HepG2 (cell line): ENCODE data around the gene MSL3B.

ENCODE experiments used
- ATAC-seq: fragments of 200-7000 bp; cut with Tn5 transposase; 3 replicates; pipeline ENCODE4 v1.9.1; 2020; ENCODE audit warnings: mild to moderate bottlenecking, moderate library complexity
- BruUV-seq: library from RNA; stranded (reverse); fragments of 400-500 nt; replicated peaks from 2 replicates; lab custom pipeline; 2021; lab: Mats Ljungman, UMichigan
- CTCF ChIA-PET: fragments of 300-600 bp; formaldehyde crosslinking; extraction: SDS; loops from one replicate; lab custom pipeline; 2021; ENCODE audit warnings: low total read pairs, inconsistent platforms, low intra/inter-chr PET ratio; lab: Yijun Ruan, JAX
- POLR2A ChIA-PET: fragments of 350-600 bp; sonication (Branson Sonifier 250); formaldehyde crosslinking; loops from one replicate; lab custom pipeline; 2020; ENCODE audit warnings: antibody characterized with exemption, inconsistent platforms; lab: Yijun Ruan, JAX
- DNase-seq: peaks from one replicate; pipeline ENCODE4 v3.0.0-alpha.2; 2015; ENCODE audit warnings: low spot score
- FAIRE-seq: peaks from 3 replicates; lab custom pipeline; 2011; peaks lifted over from hg19 to GRCh38; lab: Jason Lieb, UNC
- H2AFZ ChIP-seq: one replicate; pipeline ENCODE4 v1.6.1; 2011; ENCODE audit warnings: low read length, inconsistent platforms
- H3K27ac ChIP-seq: fragments of 300-600 bp; 3 replicates; pipeline ENCODE4 v1.8.0; 2011; ENCODE audit warnings: mixed run types, mild to moderate bottlenecking, mixed read lengths, low read length, inconsistent platforms; ENCODE audit not compliant: insufficient read depth; ENCODE audit errors: extremely low read length
- H3K27me3 ChIP-seq, 2 experiments: fragments of 200-600 bp in 1 of 2; 2 replicates in 1 of 2; 3 replicates in 1 of 2; pipeline versions ENCODE4 v1.6.0 to v1.8.0; 2011; ENCODE audit warnings: low read length in 2 of 2, mild to moderate bottlenecking in 2 of 2, moderate library complexity in 2 of 2, inconsistent platforms in 1 of 2; ENCODE audit not compliant: insufficient read depth in 2 of 2, control insufficient read depth in 1 of 2
- H3K36me3 ChIP-seq, 2 experiments: fragments of 200-600 bp in 1 of 2; replicated peaks in 1 of 2; 2 replicates in 1 of 2; 3 replicates in 1 of 2; pipeline versions ENCODE4 v1.5.1 to v1.8.0; 2011; ENCODE audit warnings: low read length in 2 of 2, inconsistent platforms in 1 of 2; ENCODE audit not compliant: insufficient read depth in 2 of 2, control insufficient read depth in 1 of 2
- H3K4me1 ChIP-seq: 2 replicates; pipeline ENCODE4 v1.5.1; 2012; ENCODE audit warnings: low read length, inconsistent platforms; ENCODE audit not compliant: insufficient read depth
- H3K4me2 ChIP-seq: 2 replicates; pipeline ENCODE4 v1.6.0; 2011; ENCODE audit warnings: low read depth, low read length, inconsistent platforms
- H3K4me3 ChIP-seq, 3 experiments: fragments of 200-600 bp in 1 of 3; sonication (generic), shearing (Covaris generic) in 1 of 3; replicated peaks in 1 of 3; 2 replicates each; pipeline ENCODE4 v1.5.1; 2011 to 2016; ENCODE audit warnings: low read length in 3 of 3, inconsistent platforms in 2 of 3, low read depth in 2 of 3, mild to moderate bottlenecking in 2 of 3, control low read depth in 1 of 3, mixed read lengths in 1 of 3; ENCODE audit not compliant: insufficient read depth in 1 of 3
- H3K79me2 ChIP-seq: one replicate; pipeline ENCODE4 v1.6.1; 2011; ENCODE audit warnings: low read length, inconsistent platforms; ENCODE audit not compliant: insufficient read depth
- H3K9ac ChIP-seq: 2 replicates; pipeline ENCODE4 v1.6.0; 2011; ENCODE audit warnings: mild to moderate bottlenecking, low read depth, low read length, inconsistent platforms; ENCODE audit not compliant: insufficient read depth
- H3K9me3 ChIP-seq: 2 replicates; pipeline ENCODE4 v1.5.1; 2012; ENCODE audit warnings: mild to moderate bottlenecking, low read length
- H4K20me1 ChIP-seq: 2 replicates; pipeline ENCODE4 v1.6.0; 2011; ENCODE audit warnings: inconsistent platforms, mild to moderate bottlenecking, low read length, moderate library complexity; ENCODE audit not compliant: insufficient read depth
- ARNT2 ChIP-seq: sonication (generic); formaldehyde crosslinking; IDR thresholded peaks from 2 replicates; pipeline ENCODE4 v1.8.0; 2022; ENCODE audit warnings: mild to moderate bottlenecking, low read depth, missing genetic modification reagents, moderate library complexity
- ATF6 ChIP-seq: sonication (generic); formaldehyde crosslinking; conservative IDR thresholded peaks from 2 replicates; pipeline ENCODE4 v1.4.0; 2020; ENCODE audit warnings: missing genetic modification reagents
- ATF7-NPFF ChIP-seq: sonication (generic); formaldehyde crosslinking; IDR thresholded peaks from 2 replicates; pipeline ENCODE4 v1.8.1; 2023; ENCODE audit warnings: mild to moderate bottlenecking, low read depth, missing genetic modification reagents, moderate library complexity
- BRD4 ChIP-seq: sonication (generic); formaldehyde crosslinking; IDR thresholded peaks from 2 replicates; pipeline ENCODE4 v1.4.0; 2020; ENCODE audit warnings: missing genetic modification reagents
- GATAD1 ChIP-seq: IDR thresholded peaks from 2 replicates; pipeline ENCODE4 v1.6.1; 2016; ENCODE audit warnings: missing genetic modification reagents, missing compliant biosample characterization
- HMG20B ChIP-seq: conservative IDR thresholded peaks from 2 replicates; pipeline ENCODE4 v1.6.1; 2016; ENCODE audit warnings: missing genetic modification reagents, missing compliant biosample characterization
- HOXA5 ChIP-seq: sonication (generic); formaldehyde crosslinking; IDR thresholded peaks from 2 replicates; pipeline ENCODE4 v1.4.0; 2020; ENCODE audit warnings: missing genetic modification reagents
- KLF11 ChIP-seq: IDR thresholded peaks from 2 replicates; pipeline ENCODE4 v1.6.1; 2016; ENCODE audit warnings: missing compliant biosample characterization
- MTF1 ChIP-seq: sonication (generic); formaldehyde crosslinking; IDR thresholded peaks from 2 replicates; pipeline ENCODE4 v1.5.0; 2020; ENCODE audit warnings: missing genetic modification reagents
- PBX3 ChIP-seq: sonication (generic); formaldehyde crosslinking; IDR thresholded peaks from 2 replicates; pipeline ENCODE4 v1.8.1; 2023; ENCODE audit warnings: missing genetic modification reagents, inconsistent platforms, borderline replicate concordance
- PHF8 ChIP-seq: sonication (generic); formaldehyde crosslinking; IDR thresholded peaks from 2 replicates; pipeline ENCODE4 v1.5.0; 2020; ENCODE audit warnings: missing genetic modification reagents
- POLR2A ChIP-seq, 2 experiments: IDR thresholded peaks; 2 replicates each; pipeline ENCODE4 v1.6.1; 2011; ENCODE audit warnings: low read depth in 2 of 2, low read length in 2 of 2, mild to moderate bottlenecking in 1 of 2, moderate library complexity in 1 of 2; ENCODE audit not compliant: insufficient read depth in 1 of 2
- RBM39 ChIP-seq: fragments of 200-400 bp; formaldehyde crosslinking; IDR thresholded peaks from one replicate; pipeline ENCODE4 v1.6.1; 2018; ENCODE audit warnings: antibody characterized with exemption, mild to moderate bottlenecking, low read depth, low read length; ENCODE audit not compliant: poor library complexity, severe bottlenecking
- ZNF121 ChIP-seq: sonication (generic); formaldehyde crosslinking; IDR thresholded peaks from 2 replicates; pipeline ENCODE4 v1.5.0; 2020; ENCODE audit warnings: mild to moderate bottlenecking, missing genetic modification reagents
- ZNF224 ChIP-seq: sonication (generic); formaldehyde crosslinking; IDR thresholded peaks from 2 replicates; pipeline ENCODE4 v1.5.0; 2020; ENCODE audit warnings: mild to moderate bottlenecking, missing genetic modification reagents
- ZNF276 ChIP-seq: sonication (generic); formaldehyde crosslinking; IDR thresholded peaks from 2 replicates; pipeline ENCODE4 v1.4.0; 2020; ENCODE audit warnings: mild to moderate bottlenecking, low read depth, missing genetic modification reagents
- ZNF543 ChIP-seq: sonication (generic); formaldehyde crosslinking; IDR thresholded peaks from 2 replicates; pipeline ENCODE4 v1.4.0; 2020; ENCODE audit warnings: mild to moderate bottlenecking, missing genetic modification reagents
- ZNF580 ChIP-seq: IDR thresholded peaks from 2 replicates; pipeline ENCODE4 v1.6.1; 2016; ENCODE audit warnings: low read depth, borderline replicate concordance
- ZNF7 ChIP-seq: IDR thresholded peaks from 2 replicates; pipeline ENCODE4 v1.6.1; 2016; ENCODE audit warnings: missing biosample characterization, missing genetic modification reagents
- ZNF776 ChIP-seq: sonication (generic); formaldehyde crosslinking; IDR thresholded peaks from 2 replicates; pipeline ENCODE4 v1.4.0; 2020; ENCODE audit warnings: mild to moderate bottlenecking, missing genetic modification reagents
- WGBS: methylation state at CpG from one replicate; pipeline ENCODE4 v1.1.6; 2017; ENCODE audit warnings: low lambda C conversion rate; 5-methylcytosine and 5-hydroxymethylcytosine counted together
- in situ Hi-C: cut with HindIII; loops from 2 replicates; pipeline ENCODE4 v1.10.0; 2017; ENCODE audit warnings: low pct_unique_long_range_greater_than_20kb; ENCODE audit not compliant: extremely low pct_ligation_motif_present
- intact Hi-C: fragments of 100-400 bp; cut with micrococcal nuclease; formaldehyde crosslinking; loops from one replicate; pipeline ENCODE4 v1.10.0; 2022; ENCODE audit not compliant: unreplicated experiment

The MSL3B gene

GRCh38 chr2:233830111-233830802 lies 37.9 kb downstream of the MSL3B start:
- Histone ChIP-seq H3K79me2 (no peaks in the 10 kb centered on the region), H3K27ac (no peak overlapping the region), H3K9ac (no peak overlapping the region), H2AFZ (no peak overlapping the region), H3K4me3 (no peak overlapping the region), H3K4me1 (no peaks in the 10 kb centered on the region), H3K4me2 (no peak overlapping the region), H4K20me1 (no peaks in the 10 kb centered on the region), H3K27me3 (no peaks in the 10 kb centered on the region), H3K9me3 (no peaks in the 10 kb centered on the region), H3K36me3 (peaks cover 2 to 4% of the 10 kb centered on the region in 2 experiments; a peak in 3 of 5 replicates)
- intact Hi-C loops (loop anchor here (10.0 kb wide), 1 partner anchor 385 kb away; no protein-coding TSS in a partner anchor), in situ Hi-C loops (loop anchor here (25.0 kb wide), 1 partner anchor 518 kb away; the partner anchor contains the start of gene SAG)
- CTCF ChIA-PET, result no interaction called here
- FAIRE-seq (no peak), DNase-seq (no peak), ATAC-seq (peak; percentile 33)
- BruUV-seq, result no TSS peak
- 77% methylated on average over 6 of the region's 6 CpGs for WGBS
- no peak for TF ChIP-seq ATF6
- no peak for TF ChIP-seq MTF1
- TF ChIP-seq ZNF776, result no peak
- no peak for TF ChIP-seq ZNF276 (CRISPR knock-in tag)
- no peak for TF ChIP-seq BRD4
- TF ChIP-seq POLR2A (IDR thresholded peaks at IDR 0.05; ENCODE audit: insufficient read depth in 1 of 2, low read depth in 2 of 2, low read length in 2 of 2), result no peak
- no peak for TF ChIP-seq ZNF121
- no peak for TF ChIP-seq HMG20B
- TF ChIP-seq RBM39, result no peak
- no peak for TF ChIP-seq KLF11 (CRISPR knock-in tag)
- no peak for TF ChIP-seq ZNF7 (CRISPR knock-in tag)
- TF ChIP-seq GATAD1 (CRISPR knock-in tag), result no peak
- TF ChIP-seq ATF7-NPFF (CRISPR knock-in tag), result no peak
- TF ChIP-seq PHF8 (CRISPR knock-in tag), result no peak
- no peak for TF ChIP-seq ZNF580 (CRISPR knock-in tag)
- no peak for TF ChIP-seq HOXA5
- TF ChIP-seq ZNF543 (CRISPR knock-in tag), result no peak
- no peak for TF ChIP-seq PBX3 (CRISPR knock-in tag)
- TF ChIP-seq ARNT2 (CRISPR knock-in tag), result no peak
- no peak for TF ChIP-seq ZNF224 (CRISPR knock-in tag)
- POLR2A ChIA-PET, result no interaction called here
